Endothelial cell of umbilical vein (primary cell): Measurements from ENCODE around the gene ZNF326.

Experiments
- GATA2 ChIP-seq: IDR thresholded peaks from 2 replicates; pipeline ENCODE4 v1.7.0; 2011; ENCODE audit warnings: low read depth, mild to moderate bottlenecking, moderate library complexity, mixed read lengths, low read length; ENCODE audit not compliant: insufficient read length, insufficient read depth
- POLR2A ChIP-seq: IDR thresholded peaks from 2 replicates; pipeline ENCODE4 v1.6.1; 2012; ENCODE audit warnings: low read depth, mild to moderate bottlenecking, control low read depth, low read length
- TF ChIP-seq, protein P1 (sequence below), 2 donors: IDR thresholded peaks; 1 replicate in 1 of 2; 2 replicates in 1 of 2; pipeline ENCODE4 v1.5.1; 2011; ENCODE audit warnings: low read length in 2 of 2, mild to moderate bottlenecking in 2 of 2, moderate library complexity in 2 of 2, control low read depth in 1 of 2, inconsistent platforms in 1 of 2, low read depth in 1 of 2; ENCODE audit not compliant: insufficient read depth in 1 of 2; ENCODE audit errors: extremely low read depth in 1 of 2

DNA sequence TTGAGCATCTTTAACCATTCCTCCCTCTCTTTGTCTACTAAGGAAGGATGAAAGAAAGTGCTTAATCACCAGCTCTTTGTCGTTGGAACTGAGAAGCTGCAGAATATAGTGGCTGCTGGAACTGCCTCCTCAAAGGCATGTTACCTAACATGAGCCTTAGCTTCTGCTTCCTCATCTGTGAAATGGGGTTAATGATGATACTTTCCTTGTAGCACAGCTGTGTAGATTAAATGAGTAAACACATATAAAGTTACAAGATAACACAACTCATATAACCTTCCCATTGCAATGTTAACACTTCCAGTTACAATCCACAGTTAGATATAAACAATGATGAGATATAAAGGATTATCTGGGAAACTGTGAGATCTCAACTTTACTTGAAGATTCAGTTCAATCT lies 48.4 kb upstream of the ZNF326 start:
- TF ChIP-seq GATA2 (no peak), POLR2A (no peak)
- TF ChIP-seq, protein P1, sequence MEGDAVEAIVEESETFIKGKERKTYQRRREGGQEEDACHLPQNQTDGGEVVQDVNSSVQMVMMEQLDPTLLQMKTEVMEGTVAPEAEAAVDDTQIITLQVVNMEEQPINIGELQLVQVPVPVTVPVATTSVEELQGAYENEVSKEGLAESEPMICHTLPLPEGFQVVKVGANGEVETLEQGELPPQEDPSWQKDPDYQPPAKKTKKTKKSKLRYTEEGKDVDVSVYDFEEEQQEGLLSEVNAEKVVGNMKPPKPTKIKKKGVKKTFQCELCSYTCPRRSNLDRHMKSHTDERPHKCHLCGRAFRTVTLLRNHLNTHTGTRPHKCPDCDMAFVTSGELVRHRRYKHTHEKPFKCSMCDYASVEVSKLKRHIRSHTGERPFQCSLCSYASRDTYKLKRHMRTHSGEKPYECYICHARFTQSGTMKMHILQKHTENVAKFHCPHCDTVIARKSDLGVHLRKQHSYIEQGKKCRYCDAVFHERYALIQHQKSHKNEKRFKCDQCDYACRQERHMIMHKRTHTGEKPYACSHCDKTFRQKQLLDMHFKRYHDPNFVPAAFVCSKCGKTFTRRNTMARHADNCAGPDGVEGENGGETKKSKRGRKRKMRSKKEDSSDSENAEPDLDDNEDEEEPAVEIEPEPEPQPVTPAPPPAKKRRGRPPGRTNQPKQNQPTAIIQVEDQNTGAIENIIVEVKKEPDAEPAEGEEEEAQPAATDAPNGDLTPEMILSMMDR (IDR thresholded peaks at IDR 0.05; ENCODE audit: extremely low read depth in 1 of 2, insufficient read depth in 1 of 2, low read depth in 1 of 2, low read length in 2 of 2) = no peak
